Measurements from ENCODE around the gene CA12.

- no peak for TF ChIP-seq CTCF (IDR thresholded peaks at IDR 0.05)
- no peak for TF ChIP-seq POLR2A (IDR thresholded peaks at IDR 0.05)
These were observed 14.3 kb downstream of the CA12 start for GRCh38 chr15:63367390-63367789.

All from esophagus squamous epithelium (tissue), 4 donors.